ENCODE data around the gene RPL27A.

RPL27A gene

GRCh38 chr11:8682303-8683114, at the start of gene RPL27A, which contains the start of gene TRIM66:
Gene RPL27A, plus strand, starts transcription at chr11:8682792. Its CDS starts 22 bp downstream, at chr11:8682814.
Gene TRIM66, minus strand, starts transcription at chr11:8682665. Its CDS starts 10,391 bp downstream, at chr11:8672274.
- peaks cover 49% of the 10 kb centered on the region for H3F3A ChIP-seq (ENCODE audit: control insufficient read depth, insufficient read depth)
- peaks cover 41% of the 10 kb centered on the region for H3K4me1 ChIP-seq (ENCODE audit: control insufficient read depth, low read length)
- no peaks in the 10 kb centered on the region for H3K27me3 ChIP-seq (ENCODE audit: control insufficient read depth, low read length)
- peak within 1 kb of the TSS; percentile 97 for H3K4me3 ChIP-seq (ENCODE audit: low read length)
- H3K27ac ChIP-seq (ENCODE audit: low read depth, low read length) = peak within 1 kb of the TSS; percentile 100
- TF ChIP-seq EZH2phosphoT487 (IDR thresholded peaks at IDR 0.05; ENCODE audit: borderline replicate concordance, low read length) = no peak
- TF ChIP-seq CTCF (IDR thresholded peaks at IDR 0.05; ENCODE audit: low read depth, low read length, poor library complexity, severe bottlenecking) = no peak
- H4K20me1 ChIP-seq (ENCODE audit: control insufficient read depth, insufficient read depth, low read depth, low read length) = peaks cover 13% of the 10 kb centered on the region
- H3K36me3 ChIP-seq (ENCODE audit: control insufficient read depth, low read length) = peaks cover 80% of the 10 kb centered on the region
- no peaks in the 10 kb centered on the region for H3K9me2 ChIP-seq (replicated peaks; ENCODE audit: control insufficient read depth, low read length)
- no peaks in the 10 kb centered on the region for H3K9me3 ChIP-seq (ENCODE audit: control insufficient read depth, insufficient read depth, low read length)
- peaks cover 49% of the 10 kb centered on the region for H3K79me2 ChIP-seq (ENCODE audit: control insufficient read depth, low read length)
- H3K4me2 ChIP-seq (ENCODE audit: low read length) = peak within 1 kb of the TSS; percentile 93

DNA sequence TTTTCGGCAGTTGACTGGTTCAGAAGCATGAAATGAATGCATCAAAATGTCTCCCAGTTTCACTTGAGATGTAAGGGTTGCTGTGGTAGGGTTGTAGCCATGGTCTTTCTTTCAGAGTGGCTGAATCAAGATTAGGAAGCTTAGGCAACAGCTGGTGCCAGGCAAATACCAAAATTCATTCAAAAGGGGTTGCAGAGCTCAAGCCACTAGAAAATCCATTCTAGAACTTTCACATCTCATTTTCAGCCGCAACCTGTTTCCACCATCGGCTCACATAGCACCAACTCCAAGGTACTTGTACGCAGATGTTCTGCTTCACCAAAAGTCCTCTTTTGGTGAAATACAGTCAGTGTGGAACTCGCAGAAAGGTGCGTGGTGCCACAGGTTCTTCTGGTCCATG, 48.1 kb upstream of the RPL27A start:
- no peak for TF ChIP-seq EZH2phosphoT487 (IDR thresholded peaks at IDR 0.05; ENCODE audit: borderline replicate concordance, low read length)
- no peak for TF ChIP-seq CTCF (IDR thresholded peaks at IDR 0.05; ENCODE audit: low read depth, low read length, poor library complexity, severe bottlenecking)
- no peaks in the 10 kb centered on the region for H3K9me2 ChIP-seq (replicated peaks; ENCODE audit: control insufficient read depth, low read length)
- H3K27ac ChIP-seq (ENCODE audit: low read depth, low read length) = no peak overlapping the region

GRCh38 chr11:8636127-8636526, 46.5 kb upstream of the RPL27A start:
- no peak for TF ChIP-seq CTCF (IDR thresholded peaks at IDR 0.05; ENCODE audit: low read depth, low read length, poor library complexity, severe bottlenecking)
- no peak for TF ChIP-seq EZH2phosphoT487 (IDR thresholded peaks at IDR 0.05; ENCODE audit: borderline replicate concordance, low read length)
- no peaks in the 10 kb centered on the region for H3K9me3 ChIP-seq (ENCODE audit: control insufficient read depth, insufficient read depth, low read length)
- H3K4me2 ChIP-seq (ENCODE audit: low read length) = no peak overlapping the region
- no peak overlapping the region for H3K27ac ChIP-seq (ENCODE audit: low read depth, low read length)
- no peaks in the 10 kb centered on the region for H3K79me2 ChIP-seq (ENCODE audit: control insufficient read depth, low read length)
- no peaks in the 10 kb centered on the region for H3F3A ChIP-seq (ENCODE audit: control insufficient read depth, insufficient read depth)
- H3K27me3 ChIP-seq (ENCODE audit: control insufficient read depth, low read length) = no peaks in the 10 kb centered on the region
- no peaks in the 10 kb centered on the region for H4K20me1 ChIP-seq (ENCODE audit: control insufficient read depth, insufficient read depth, low read depth, low read length)
- H3K4me1 ChIP-seq (ENCODE audit: control insufficient read depth, low read length) = no peaks in the 10 kb centered on the region
- H3K4me3 ChIP-seq (ENCODE audit: low read length) = no peak overlapping the region
- peaks cover 29% of the 10 kb centered on the region for H3K36me3 ChIP-seq (ENCODE audit: control insufficient read depth, low read length)
- H3K9me2 ChIP-seq (replicated peaks; ENCODE audit: control insufficient read depth, low read length) = no peaks in the 10 kb centered on the region

More for the DNA sequence above, 48.1 kb upstream of the RPL27A start:
- Histone ChIP-seq H3K4me2 (ENCODE audit: low read length) (no peak overlapping the region), H3F3A (ENCODE audit: control insufficient read depth, insufficient read depth) (no peaks in the 10 kb centered on the region), H3K27me3 (ENCODE audit: control insufficient read depth, low read length) (no peaks in the 10 kb centered on the region), H3K36me3 (ENCODE audit: control insufficient read depth, low read length) (peaks cover 19% of the 10 kb centered on the region; the same call in 1 of the 2 replicates), H3K79me2 (ENCODE audit: control insufficient read depth, low read length) (no peaks in the 10 kb centered on the region), H4K20me1 (ENCODE audit: control insufficient read depth, insufficient read depth, low read depth, low read length) (no peaks in the 10 kb centered on the region), H3K4me3 (ENCODE audit: low read length) (no peak overlapping the region), H3K4me1 (ENCODE audit: control insufficient read depth, low read length) (no peaks in the 10 kb centered on the region), H3K9me3 (ENCODE audit: control insufficient read depth, insufficient read depth, low read length) (no peaks in the 10 kb centered on the region)
